ENCODE results near the gene ATP10A. TPM values are rescaled to one million over a fixed set of nuclear protein-coding genes. Genes with fewer than 3 reads are reported as not detected.
"Not testable (repeated sequence)": the region's sequence is repeated elsewhere in the genome, so short reads cannot be mapped to it uniquely, and the experiment has no call there.

ATP10A gene
- total and polyA plus RNA-seq, 2 experiments from 2014 or later: not detected

DNA sequence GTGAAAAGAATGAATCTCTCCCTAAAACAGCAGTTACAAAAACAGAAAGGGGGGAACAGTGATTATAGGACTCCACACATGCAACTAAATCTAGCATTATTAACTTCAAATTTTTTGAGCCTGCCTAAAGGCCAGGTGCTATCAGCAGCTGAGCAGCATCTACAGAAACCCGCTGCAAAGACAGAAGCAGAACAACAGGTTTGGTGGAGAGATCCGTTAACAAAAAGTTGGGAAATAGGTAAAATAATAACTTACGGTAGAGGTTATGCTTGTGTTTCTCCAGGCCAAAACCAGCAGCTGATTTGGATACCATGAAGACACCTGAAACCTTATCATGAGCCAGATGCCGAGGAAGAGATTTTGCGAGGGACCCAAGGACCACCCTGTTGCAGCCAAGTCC lies 222.7 kb downstream of the ATP10A start:
- Histone ChIP-seq H3K36me3 (no peaks in the 10 kb centered on the region), H3K4me3 (no peak overlapping the region), H3K9me3 (ENCODE audit: low read depth) (no peaks in the 10 kb centered on the region), H3K27ac (no peak overlapping the region), H3K4me1 (ENCODE audit: low read depth) (peaks cover 34% of the 10 kb centered on the region), H3K27me3 (peaks cover 13% of the 10 kb centered on the region)
- DNase-seq (ENCODE audit: low read depth in 1 of 2, low spot score in 1 of 2): no peak
- TF ChIP-seq, protein P1, sequence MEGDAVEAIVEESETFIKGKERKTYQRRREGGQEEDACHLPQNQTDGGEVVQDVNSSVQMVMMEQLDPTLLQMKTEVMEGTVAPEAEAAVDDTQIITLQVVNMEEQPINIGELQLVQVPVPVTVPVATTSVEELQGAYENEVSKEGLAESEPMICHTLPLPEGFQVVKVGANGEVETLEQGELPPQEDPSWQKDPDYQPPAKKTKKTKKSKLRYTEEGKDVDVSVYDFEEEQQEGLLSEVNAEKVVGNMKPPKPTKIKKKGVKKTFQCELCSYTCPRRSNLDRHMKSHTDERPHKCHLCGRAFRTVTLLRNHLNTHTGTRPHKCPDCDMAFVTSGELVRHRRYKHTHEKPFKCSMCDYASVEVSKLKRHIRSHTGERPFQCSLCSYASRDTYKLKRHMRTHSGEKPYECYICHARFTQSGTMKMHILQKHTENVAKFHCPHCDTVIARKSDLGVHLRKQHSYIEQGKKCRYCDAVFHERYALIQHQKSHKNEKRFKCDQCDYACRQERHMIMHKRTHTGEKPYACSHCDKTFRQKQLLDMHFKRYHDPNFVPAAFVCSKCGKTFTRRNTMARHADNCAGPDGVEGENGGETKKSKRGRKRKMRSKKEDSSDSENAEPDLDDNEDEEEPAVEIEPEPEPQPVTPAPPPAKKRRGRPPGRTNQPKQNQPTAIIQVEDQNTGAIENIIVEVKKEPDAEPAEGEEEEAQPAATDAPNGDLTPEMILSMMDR (IDR thresholded peaks at IDR 0.05; ENCODE audit: low read depth, low read length): no peak

DNA sequence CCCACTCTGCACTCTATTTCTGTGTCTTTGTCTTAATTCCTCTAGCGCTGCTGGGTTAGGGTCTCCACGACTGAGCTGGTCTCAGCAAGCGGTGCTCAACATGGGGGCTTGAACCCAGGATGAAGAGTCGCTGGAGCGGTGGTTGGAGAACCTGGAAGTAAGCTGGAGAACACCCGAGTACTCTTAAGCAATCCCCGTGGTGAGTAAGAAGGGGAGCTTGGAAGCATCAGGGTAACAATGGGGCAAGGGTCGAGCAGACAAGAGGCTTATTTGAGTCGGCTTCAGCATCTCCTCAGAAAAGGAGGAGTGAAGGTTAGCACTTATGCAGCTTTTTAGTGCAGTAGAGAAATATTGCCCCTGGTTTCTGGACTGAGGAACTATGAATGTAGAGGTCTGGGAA lies 226.6 kb downstream of the ATP10A start:
- H3K4me3 ChIP-seq: not testable (repeated sequence)

DNA sequence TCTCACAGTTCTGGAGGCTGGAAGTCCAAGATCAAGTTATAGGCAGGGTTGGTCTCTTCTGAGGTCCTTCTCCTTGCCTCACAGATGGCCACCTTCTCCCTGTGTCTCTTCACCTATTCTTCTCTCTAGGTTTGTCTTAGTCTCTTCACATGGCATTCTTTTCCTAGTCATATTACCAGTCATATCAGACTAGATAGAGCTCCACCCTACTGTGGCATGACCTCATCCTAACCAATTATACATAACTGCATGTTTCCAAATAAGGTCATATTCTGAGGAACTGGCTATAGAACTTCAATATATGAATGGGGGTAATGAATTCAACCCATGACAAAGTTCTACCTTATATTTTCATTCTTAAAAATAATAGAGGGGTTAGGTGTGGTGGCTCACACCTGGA lies 227.9 kb downstream of the ATP10A start:
- no peak overlapping the region for H3K4me3 ChIP-seq
- H3K4me1 ChIP-seq (ENCODE audit: low read depth): no peaks in the 10 kb centered on the region
- no peak overlapping the region for H3K27ac ChIP-seq
- no peaks in the 10 kb centered on the region for H3K36me3 ChIP-seq
- no peaks in the 10 kb centered on the region for H3K9me3 ChIP-seq (ENCODE audit: low read depth)
- TF ChIP-seq, protein P1 (IDR thresholded peaks at IDR 0.05; ENCODE audit: low read depth, low read length): no peak
- no peak for DNase-seq (ENCODE audit: low read depth in 1 of 2, low spot score in 1 of 2)
- H3K27me3 ChIP-seq: peaks cover 13% of the 10 kb centered on the region

More for the DNA sequence above, 226.6 kb downstream of the ATP10A start:
- not testable (repeated sequence) for DNase-seq (ENCODE audit: low read depth in 1 of 2, low spot score in 1 of 2); H3K9me3 ChIP-seq (ENCODE audit: low read depth); H3K27ac ChIP-seq; H3K4me1 ChIP-seq (ENCODE audit: low read depth); H3K36me3 ChIP-seq
- peaks cover 13% of the 10 kb centered on the region for H3K27me3 ChIP-seq

DNA sequence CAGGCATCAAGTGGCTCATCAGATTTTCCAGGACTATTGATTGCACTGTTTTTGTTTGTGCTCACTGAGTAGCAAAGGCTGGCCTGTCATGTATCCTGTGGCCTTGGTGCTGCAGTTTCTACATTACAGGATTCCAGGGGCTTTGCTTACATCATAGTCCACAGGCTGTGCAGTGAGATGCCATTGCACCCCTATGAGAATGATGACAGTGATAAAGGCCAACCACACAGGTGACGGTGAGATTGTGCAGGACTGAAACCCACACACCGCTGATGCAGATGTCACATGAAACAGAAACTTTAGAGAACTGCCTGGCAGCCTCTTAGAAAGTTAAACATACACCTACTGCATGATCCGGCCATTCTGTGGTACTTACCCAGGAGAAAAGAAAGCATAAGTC lies 229.3 kb downstream of the ATP10A start:
- peaks cover 2% of the 10 kb centered on the region for H3K27me3 ChIP-seq
- no peaks in the 10 kb centered on the region for H3K9me3 ChIP-seq (ENCODE audit: low read depth)
- TF ChIP-seq, protein P1 (IDR thresholded peaks at IDR 0.05; ENCODE audit: low read depth, low read length): no peak
- DNase-seq (ENCODE audit: low read depth in 1 of 2, low spot score in 1 of 2): peak in 1 of 2 donors; percentile 66
- peak overlapping the region; percentile 1 for H3K27ac ChIP-seq
- H3K4me1 ChIP-seq (ENCODE audit: low read depth): no peaks in the 10 kb centered on the region
- no peaks in the 10 kb centered on the region for H3K36me3 ChIP-seq
- no peak overlapping the region for H3K4me3 ChIP-seq

DNA sequence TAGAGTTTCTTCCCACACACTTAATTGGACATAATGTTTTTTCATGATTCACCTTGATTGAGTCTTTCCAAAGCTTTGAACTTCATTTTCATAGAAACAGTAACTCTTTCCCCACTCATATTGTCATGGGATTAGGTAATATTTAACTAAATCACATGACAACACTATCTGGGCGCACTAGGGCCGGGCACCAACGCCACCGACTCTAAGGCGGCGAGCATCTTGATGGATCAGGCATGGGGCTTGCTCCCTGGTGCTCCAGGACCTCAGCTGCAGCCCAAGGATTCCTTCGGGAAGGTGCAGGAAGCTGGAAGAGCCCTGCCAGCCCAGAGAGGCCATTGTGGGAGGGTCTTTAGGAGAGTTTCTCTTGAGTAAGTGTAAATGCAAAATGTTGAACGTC lies 231.2 kb downstream of the ATP10A start:
- Histone ChIP-seq H3K4me1 (ENCODE audit: low read depth) (no peaks in the 10 kb centered on the region), H3K36me3 (no peaks in the 10 kb centered on the region), H3K4me3 (no peak overlapping the region)

More for the DNA sequence above, 231.2 kb downstream of the ATP10A start:
- Histone ChIP-seq H3K27me3 (no peaks in the 10 kb centered on the region), H3K9me3 (ENCODE audit: low read depth) (no peaks in the 10 kb centered on the region), H3K27ac (no peak overlapping the region)
- TF ChIP-seq, protein P1 (IDR thresholded peaks at IDR 0.05; ENCODE audit: low read depth, low read length): no peak
- no peak for DNase-seq (ENCODE audit: low read depth in 1 of 2, low spot score in 1 of 2)
